RPMI7951 (cell line): Measurements from ENCODE around the gene DCTD. TPM values are rescaled to one million over a fixed set of nuclear protein-coding genes. Genes with fewer than 3 reads are reported as not detected.

ENCODE experiments used
- DNase-seq: peaks from one replicate; pipeline ENCODE4 v3.0.0-alpha.2; 2012; ENCODE audit warnings: low read depth
- total RNA-seq: library from RNA; depleted of rRNA; stranded (reverse); fragments of >200 nt; shearing (Covaris generic); gene quantifications from 2 replicates; pipeline ENCODE4 v1.2.3, GENCODE V29; 2014; rRNA removed

The DCTD gene
- total RNA-seq, 1 experiment from 2014 or later: 59.4 TPM

- no peak for DNase-seq
Measured at GRCh38 chr4:182842104-182842600, 75.0 kb downstream of the DCTD start.

GRCh38 chr4:182840108-182840507 lies 77.1 kb downstream of the DCTD start:
- no peak for DNase-seq

Other genes with a start within 250 kb of the DCTD start
- gene WWC2, start 181.9 kb upstream of the DCTD start, total RNA-seq: 18.9 and 21.4 TPM in 2 replicates